Measurements from ENCODE around the gene IFT43. TPM values are rescaled to one million over a fixed set of nuclear protein-coding genes. Genes with fewer than 3 reads are reported as not detected.

Gene IFT43
- total RNA-seq, 1 donor from 2014 or later, result 21.9 TPM

- H3K9me3 ChIP-seq, result peaks cover 8% of the 10 kb centered on the region
- H3K27me3 ChIP-seq (ENCODE audit: low read depth), result no peaks in the 10 kb centered on the region
- no peak for ATAC-seq
- no peak for DNase-seq
- no peak overlapping the region for H3K27ac ChIP-seq
- no peaks in the 10 kb centered on the region for H3K4me1 ChIP-seq
- H3K4me3 ChIP-seq, result no peak overlapping the region
- TF ChIP-seq CTCF (IDR thresholded peaks at IDR 0.05), result no peak
- H3K36me3 ChIP-seq, result peaks cover 18% of the 10 kb centered on the region
- intact Hi-C loops (cut with DNase I), result no loop called here
Observed at GRCh38 chr14:76024211-76024907, 38.8 kb downstream of the IFT43 start.

- TF ChIP-seq CTCF (IDR thresholded peaks at IDR 0.05), result no peak
- Histone ChIP-seq H3K27me3 (ENCODE audit: low read depth) (no peaks in the 10 kb centered on the region), H3K9me3 (no peaks in the 10 kb centered on the region), H3K4me1 (no peaks in the 10 kb centered on the region), H3K27ac (no peak overlapping the region), H3K4me3 (no peak overlapping the region), H3K36me3 (no peaks in the 10 kb centered on the region)
- ATAC-seq (no peak), DNase-seq (no peak)
- intact Hi-C loops (cut with DNase I), result no loop called here
Observed at GRCh38 chr14:76034566-76034965, 49.0 kb downstream of the IFT43 start.

GRCh38 chr14:76040704-76041103 lies 55.1 kb downstream of the IFT43 start:
- H3K9me3 ChIP-seq, result no peaks in the 10 kb centered on the region
- no peaks in the 10 kb centered on the region for H3K27me3 ChIP-seq (ENCODE audit: low read depth)
- H3K4me1 ChIP-seq, result no peaks in the 10 kb centered on the region
- DNase-seq (no peak), ATAC-seq (no peak)
- H3K4me3 ChIP-seq, result no peak overlapping the region
- intact Hi-C loops (cut with DNase I), result no loop called here
- TF ChIP-seq CTCF (IDR thresholded peaks at IDR 0.05), result no peak
- H3K27ac ChIP-seq, result no peak overlapping the region
- peaks cover 16% of the 10 kb centered on the region for H3K36me3 ChIP-seq

GRCh38 chr14:76045773-76046172 lies 60.2 kb downstream of the IFT43 start:
- no peak overlapping the region for H3K4me3 ChIP-seq
- no peaks in the 10 kb centered on the region for H3K9me3 ChIP-seq
- ATAC-seq, result no peak
- intact Hi-C loops (cut with DNase I), result no loop called here
- no peak overlapping the region for H3K27ac ChIP-seq
- H3K4me1 ChIP-seq, result no peaks in the 10 kb centered on the region
- no peak for TF ChIP-seq CTCF (IDR thresholded peaks at IDR 0.05)
- peaks cover 16% of the 10 kb centered on the region for H3K36me3 ChIP-seq
- DNase-seq, result no peak
- no peaks in the 10 kb centered on the region for H3K27me3 ChIP-seq (ENCODE audit: low read depth)

GRCh38 chr14:76050250-76050649 lies 64.7 kb downstream of the IFT43 start:
- Histone ChIP-seq H3K27me3 (ENCODE audit: low read depth) (no peaks in the 10 kb centered on the region), H3K4me1 (no peaks in the 10 kb centered on the region), H3K4me3 (no peak overlapping the region), H3K36me3 (no peaks in the 10 kb centered on the region), H3K9me3 (no peaks in the 10 kb centered on the region), H3K27ac (no peak overlapping the region)
- no peak for TF ChIP-seq CTCF (IDR thresholded peaks at IDR 0.05)
- DNase-seq (no peak), ATAC-seq (no peak)
- intact Hi-C loops (cut with DNase I), result no loop called here

Measured in lower lobe of right lung (tissue), 2 donors.